ENCODE results near the gene TMEM35B. TPM values are rescaled to one million over a fixed set of nuclear protein-coding genes. Genes with fewer than 3 reads are reported as not detected.
"Not testable (repeated sequence)": the region's sequence is repeated elsewhere in the genome, so short reads cannot be mapped to it uniquely, and the experiment has no call there.

Gene TMEM35B
- total RNA-seq, 2 donors from 2014 or later: 14.3 to 20.3 TPM

- peak; percentile 1 to 26 for ATAC-seq
- Mint-ChIP-seq H3K27ac (peak overlapping the region; percentile 88 to 96), H3K4me1 (ENCODE audit: low read depth in 2 of 2) (peaks cover 17 to 28% of the 10 kb centered on the region in 2 donors), H3K4me3 (peak overlapping the region; percentile 96)
- not testable (repeated sequence) for H3K9me3 Mint-ChIP-seq; H3K36me3 Mint-ChIP-seq; DNase-seq (ENCODE audit: low spot score); H3K27me3 Mint-ChIP-seq
These were observed 410 bp upstream of the TMEM35B start for GRCh38 chr1:34985609-34985904.

DNA sequence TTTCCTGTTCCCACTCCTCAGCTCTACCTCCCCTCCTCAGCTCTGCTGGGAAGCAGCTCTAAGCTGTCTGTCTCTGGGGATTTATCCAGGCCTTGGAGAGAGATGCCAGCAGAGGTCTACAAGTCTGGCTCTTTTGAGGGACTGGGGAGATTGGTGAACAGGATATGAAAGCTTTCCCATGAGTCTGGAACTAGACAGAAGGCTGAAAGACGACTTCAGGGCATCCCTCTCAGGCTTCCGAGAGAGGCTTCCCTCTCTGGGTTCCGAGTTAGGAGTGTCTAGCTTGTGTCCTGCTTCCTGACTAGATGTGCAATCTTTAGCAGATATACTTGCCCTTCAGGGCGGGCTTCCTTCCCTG is 733 bp downstream of the TMEM35B start:
- Mint-ChIP-seq H3K36me3 (no peaks in the 10 kb centered on the region), H3K4me3 (peak overlapping the region; percentile 96), H3K27ac (peak overlapping the region; percentile 88 to 96), H3K9me3 (no peaks in the 10 kb centered on the region), H3K4me1 (ENCODE audit: low read depth in 2 of 2) (peaks cover 20 to 31% of the 10 kb centered on the region in 2 donors), H3K27me3 (no peaks in the 10 kb centered on the region)
- ATAC-seq (peak; percentile 4 to 24), DNase-seq (ENCODE audit: low spot score) (no peak)

DNA sequence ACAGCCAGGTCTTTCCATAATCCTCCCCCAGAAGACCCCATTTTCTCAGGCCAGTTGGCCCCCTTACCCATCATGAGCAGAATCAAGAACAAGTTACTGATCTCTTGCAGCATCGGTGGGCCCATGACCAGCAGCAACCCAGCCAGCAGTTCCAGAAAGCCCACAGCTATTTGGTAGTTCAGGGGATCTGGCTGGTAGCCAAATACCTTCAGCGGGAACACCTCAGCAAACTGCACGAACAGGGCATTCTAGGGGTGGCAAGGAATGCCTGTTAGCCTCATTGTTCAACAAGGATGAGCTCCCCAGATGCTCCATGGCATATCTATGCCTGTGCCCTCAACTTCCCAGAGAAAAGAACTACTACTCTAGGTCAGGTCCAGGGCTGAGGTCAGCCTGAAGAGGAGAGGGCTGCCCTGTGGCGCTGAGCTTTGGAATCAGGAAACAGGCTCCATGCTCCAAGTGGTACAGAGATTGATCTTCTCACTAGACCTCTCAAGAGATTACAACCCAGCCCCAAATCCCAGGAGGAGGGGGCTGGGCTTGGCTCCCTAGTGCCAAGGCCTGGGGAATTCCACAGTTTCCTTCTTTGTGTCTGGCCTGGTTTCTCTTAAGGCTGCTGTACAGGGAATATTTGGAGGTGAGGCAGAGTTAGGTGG is 1.3 kb downstream of the TMEM35B start:
- no peaks in the 10 kb centered on the region for H3K27me3 Mint-ChIP-seq
- peaks cover 20 to 31% of the 10 kb centered on the region in 2 donors for H3K4me1 Mint-ChIP-seq (ENCODE audit: low read depth in 2 of 2)
- no peaks in the 10 kb centered on the region for H3K9me3 Mint-ChIP-seq
- H3K36me3 Mint-ChIP-seq: no peaks in the 10 kb centered on the region
- ATAC-seq (no peak), DNase-seq (ENCODE audit: low spot score) (no peak)
- peak overlapping the region; percentile 88 to 96 for H3K27ac Mint-ChIP-seq
- H3K4me3 Mint-ChIP-seq: peak overlapping the region; percentile 96

- peak overlapping the region; percentile 27 for H3K4me3 Mint-ChIP-seq
- peaks cover 29 to 40% of the 10 kb centered on the region in 2 donors for H3K4me1 Mint-ChIP-seq (ENCODE audit: low read depth in 2 of 2)
- H3K27ac Mint-ChIP-seq: peak overlapping the region in 1 of 2 donors; percentile 96
- H3K36me3 Mint-ChIP-seq: no peaks in the 10 kb centered on the region
- no peak for ATAC-seq
- no peaks in the 10 kb centered on the region for H3K27me3 Mint-ChIP-seq
- no peak for DNase-seq (ENCODE audit: low spot score)
- H3K9me3 Mint-ChIP-seq: no peaks in the 10 kb centered on the region
These were observed 2.2 kb downstream of the TMEM35B start for GRCh38 chr1:34982820-34983376.

- no peak for ATAC-seq
- H3K27me3 Mint-ChIP-seq: no peaks in the 10 kb centered on the region
- peaks cover 29 to 42% of the 10 kb centered on the region in 2 donors for H3K4me1 Mint-ChIP-seq (ENCODE audit: low read depth in 2 of 2)
- H3K4me3 Mint-ChIP-seq: no peak overlapping the region
- H3K36me3 Mint-ChIP-seq: peaks cover 3% of the 10 kb centered on the region
- peak overlapping the region in 1 of 2 donors; percentile 82 for H3K27ac Mint-ChIP-seq
- H3K9me3 Mint-ChIP-seq: no peaks in the 10 kb centered on the region
- no peak for DNase-seq (ENCODE audit: low spot score)
These were observed 4.4 kb downstream of the TMEM35B start for GRCh38 chr1:34980715-34981114.

- H3K27ac Mint-ChIP-seq: no peak overlapping the region
- H3K9me3 Mint-ChIP-seq: no peaks in the 10 kb centered on the region
- DNase-seq (ENCODE audit: low spot score): no peak
- H3K36me3 Mint-ChIP-seq: peaks cover 6% of the 10 kb centered on the region
- no peak for ATAC-seq
- no peak overlapping the region for H3K4me3 Mint-ChIP-seq
- H3K27me3 Mint-ChIP-seq: no peaks in the 10 kb centered on the region
- H3K4me1 Mint-ChIP-seq (ENCODE audit: low read depth in 2 of 2): peaks cover 23 to 36% of the 10 kb centered on the region in 2 donors
These were observed 6.2 kb downstream of the TMEM35B start for GRCh38 chr1:34978921-34979320.

GRCh38 chr1:34977858-34978257 is 7.3 kb downstream of the TMEM35B start:
- Mint-ChIP-seq H3K36me3 (peaks cover 6% of the 10 kb centered on the region), H3K27me3 (no peaks in the 10 kb centered on the region), H3K4me3 (no peak overlapping the region), H3K27ac (no peak overlapping the region), H3K4me1 (ENCODE audit: low read depth in 2 of 2) (peaks cover 18 to 28% of the 10 kb centered on the region in 2 donors), H3K9me3 (no peaks in the 10 kb centered on the region)
- DNase-seq (ENCODE audit: low spot score) (no peak), ATAC-seq (no peak)

GRCh38 chr1:34977210-34977471 is 8.0 kb downstream of the TMEM35B start:
- ATAC-seq (no peak), DNase-seq (ENCODE audit: low spot score) (no peak)
- H3K27ac Mint-ChIP-seq: no peak overlapping the region
- H3K4me3 Mint-ChIP-seq: no peak overlapping the region
- no peaks in the 10 kb centered on the region for H3K9me3 Mint-ChIP-seq
- H3K4me1 Mint-ChIP-seq (ENCODE audit: low read depth in 2 of 2): peaks cover 18 to 25% of the 10 kb centered on the region in 2 donors
- no peaks in the 10 kb centered on the region for H3K27me3 Mint-ChIP-seq
- H3K36me3 Mint-ChIP-seq: peaks cover 6% of the 10 kb centered on the region

DNA sequence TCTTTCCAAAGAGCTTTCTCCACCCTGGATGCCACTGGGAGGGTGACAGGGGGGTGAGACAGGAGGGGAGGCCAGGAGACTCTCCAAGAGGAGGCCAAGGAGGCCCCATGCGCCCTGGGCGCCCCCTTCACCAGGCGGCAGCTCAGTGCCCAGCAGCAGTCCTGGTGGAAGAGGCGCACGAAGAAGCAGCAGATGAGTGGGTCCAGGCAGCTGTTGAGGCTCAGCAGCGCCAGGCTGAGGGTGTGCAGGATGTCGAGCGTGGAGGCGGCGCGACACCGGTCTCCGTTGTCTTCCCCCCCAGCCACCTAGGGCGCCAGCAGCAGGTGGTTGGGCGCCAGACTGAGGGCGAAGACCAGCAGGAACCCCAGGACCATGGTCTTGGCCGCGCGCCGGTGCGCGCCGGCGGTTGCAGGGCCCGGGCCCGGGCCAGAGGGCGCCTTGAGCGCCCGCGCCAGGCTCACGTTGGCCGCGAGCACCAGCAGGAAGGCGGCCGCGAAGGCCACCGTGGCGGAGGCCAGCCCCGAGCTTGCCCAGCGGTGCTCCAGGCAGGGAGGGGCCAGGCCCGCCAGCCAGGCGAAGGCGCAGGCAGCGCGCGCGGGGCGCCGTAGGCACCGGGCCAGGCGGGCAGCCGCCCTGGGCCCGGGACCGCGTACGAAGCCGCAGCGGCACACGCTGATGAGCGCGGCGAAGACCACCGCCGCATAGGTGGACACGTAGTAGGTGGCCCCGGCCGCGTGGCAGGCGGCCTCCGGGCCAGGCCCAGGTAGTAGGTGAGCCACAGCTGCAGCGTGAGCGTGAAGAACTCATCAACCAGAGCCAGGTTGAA is 8.6 kb downstream of the TMEM35B start:
- Mint-ChIP-seq H3K4me3 (no peak overlapping the region), H3K27ac (no peak overlapping the region), H3K4me1 (ENCODE audit: low read depth in 2 of 2) (peaks cover 18 to 27% of the 10 kb centered on the region in 2 donors), H3K27me3 (no peaks in the 10 kb centered on the region), H3K9me3 (no peaks in the 10 kb centered on the region), H3K36me3 (peaks cover 6% of the 10 kb centered on the region)
- ATAC-seq: no peak
- DNase-seq (ENCODE audit: low spot score): no peak

GRCh38 chr1:34975771-34976170 is 9.4 kb downstream of the TMEM35B start:
- ATAC-seq (no peak), DNase-seq (ENCODE audit: low spot score) (no peak)
- Mint-ChIP-seq H3K27ac (no peak overlapping the region), H3K36me3 (peaks cover 6% of the 10 kb centered on the region), H3K9me3 (no peaks in the 10 kb centered on the region), H3K4me1 (ENCODE audit: low read depth in 2 of 2) (peaks cover 14 to 25% of the 10 kb centered on the region in 2 donors), H3K27me3 (no peaks in the 10 kb centered on the region), H3K4me3 (no peak overlapping the region)

GRCh38 chr1:34975338-34975737 is 9.8 kb downstream of the TMEM35B start:
- DNase-seq (ENCODE audit: low spot score): no peak
- peaks cover 9 to 20% of the 10 kb centered on the region in 2 donors for H3K4me1 Mint-ChIP-seq (ENCODE audit: low read depth in 2 of 2)
- peaks cover 6% of the 10 kb centered on the region for H3K36me3 Mint-ChIP-seq
- no peak for ATAC-seq
- no peaks in the 10 kb centered on the region for H3K9me3 Mint-ChIP-seq
- no peaks in the 10 kb centered on the region for H3K27me3 Mint-ChIP-seq
- H3K27ac Mint-ChIP-seq: no peak overlapping the region
- H3K4me3 Mint-ChIP-seq: no peak overlapping the region

DNA sequence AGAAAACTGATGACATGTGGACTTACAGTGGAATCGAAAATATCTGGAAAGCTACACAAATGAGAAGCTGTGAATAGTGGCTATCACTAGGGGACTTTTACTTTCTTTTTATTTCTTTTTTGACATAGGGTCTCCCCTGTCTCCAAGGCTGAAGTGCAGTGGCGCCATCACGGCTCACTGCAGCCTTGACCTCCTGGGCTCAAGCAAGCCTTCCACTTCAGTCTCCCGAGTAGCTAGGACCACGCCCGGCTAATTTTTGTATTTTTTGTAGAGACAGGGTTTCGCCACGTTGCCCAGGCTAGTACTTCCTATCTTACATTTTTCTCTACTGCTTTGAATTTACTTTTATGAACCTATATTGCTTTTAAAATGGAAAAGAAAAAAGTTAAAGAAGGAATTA is 10.5 kb downstream of the TMEM35B start:
- Mint-ChIP-seq H3K36me3 (peaks cover 6% of the 10 kb centered on the region), H3K27ac (no peak overlapping the region), H3K27me3 (no peaks in the 10 kb centered on the region), H3K4me3 (no peak overlapping the region), H3K9me3 (no peaks in the 10 kb centered on the region), H3K4me1 (ENCODE audit: low read depth in 2 of 2) (peaks cover 9 to 19% of the 10 kb centered on the region in 2 donors)
- DNase-seq (ENCODE audit: low spot score) (no peak), ATAC-seq (no peak)

DNA sequence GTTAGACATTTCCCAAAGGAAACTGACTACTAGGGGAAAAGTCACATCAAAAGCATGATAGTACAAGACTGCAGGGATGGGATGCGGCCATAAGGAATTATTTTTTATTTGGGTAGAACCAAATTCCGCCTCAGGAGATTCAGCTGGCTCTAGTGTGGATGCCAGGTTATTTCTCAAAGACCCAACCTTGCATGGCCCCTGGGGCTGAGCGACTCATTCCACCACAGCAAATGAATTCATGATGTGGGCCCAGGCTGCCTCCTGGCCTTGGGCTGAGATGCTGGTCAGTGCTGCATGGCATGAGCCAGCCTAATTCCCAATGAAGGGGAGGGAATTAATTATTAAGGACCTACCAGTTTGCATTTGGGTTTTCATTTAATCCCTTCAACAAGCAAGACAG is 11.8 kb downstream of the TMEM35B start:
- H3K4me3 Mint-ChIP-seq: no peak overlapping the region
- no peaks in the 10 kb centered on the region for H3K27me3 Mint-ChIP-seq
- H3K9me3 Mint-ChIP-seq: no peaks in the 10 kb centered on the region
- no peak overlapping the region for H3K27ac Mint-ChIP-seq
- peaks cover 6% of the 10 kb centered on the region for H3K36me3 Mint-ChIP-seq
- ATAC-seq: no peak
- peaks cover 4 to 15% of the 10 kb centered on the region in 2 donors for H3K4me1 Mint-ChIP-seq (ENCODE audit: low read depth in 2 of 2)
- no peak for DNase-seq (ENCODE audit: low spot score)

DNA sequence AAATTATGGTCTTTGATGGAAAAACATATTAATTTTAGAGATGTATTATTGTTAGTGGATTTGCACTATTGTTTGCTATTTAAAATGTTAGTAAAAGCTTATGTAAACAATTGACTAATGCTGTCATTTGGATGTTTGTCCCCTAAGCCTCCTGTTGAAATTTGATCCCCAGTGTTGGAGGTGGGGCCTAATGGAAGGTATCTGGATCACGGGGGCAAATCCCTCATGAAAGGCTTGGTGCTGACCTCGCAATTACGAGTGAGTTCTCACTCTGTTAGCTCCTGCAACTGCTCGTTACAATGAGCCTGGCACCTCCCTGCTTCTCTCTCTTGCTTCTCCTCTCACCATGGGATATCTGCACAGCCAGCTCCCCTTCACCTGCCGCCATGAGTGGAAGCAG is 14.3 kb downstream of the TMEM35B start:
- no peaks in the 10 kb centered on the region for H3K27me3 Mint-ChIP-seq
- no peak overlapping the region for H3K27ac Mint-ChIP-seq
- ATAC-seq: no peak
- H3K36me3 Mint-ChIP-seq: peaks cover 4% of the 10 kb centered on the region
- H3K9me3 Mint-ChIP-seq: no peaks in the 10 kb centered on the region
- H3K4me1 Mint-ChIP-seq (ENCODE audit: low read depth in 2 of 2): peaks cover 0 to 6% of the 10 kb centered on the region in 2 donors
- DNase-seq (ENCODE audit: low spot score): no peak
- no peak overlapping the region for H3K4me3 Mint-ChIP-seq

Data from natural killer cell treated with Interleukin-12 subunit alpha and Interleukin-12 subunit beta and Interleukin-15 and Interleukin-18, amount 100 ng/mL, for 72 hours (primary cell).